WTC11 (cell line): Measurements from ENCODE around the gene C2orf76. TPM values are rescaled to one million over a fixed set of nuclear protein-coding genes. Genes with fewer than 3 reads are reported as not detected.

Experiments
- ATAC-seq: fragments of 200-7000 bp; cut with Tn5 transposase; 2 replicates; pipeline ENCODE4 v1.10.0; 2021; ENCODE audit warnings: mild to moderate bottlenecking, moderate library complexity
- CTCF ChIA-PET: fragments of 300-600 bp; sonication (Branson Sonifier 250); formaldehyde crosslinking; loops from one replicate; lab custom pipeline; 2021; ENCODE audit warnings: antibody characterized with exemption; lab: Charles Lee
- POLR2A ChIA-PET: fragments of 350-600 bp; sonication (Branson Sonifier 250); formaldehyde crosslinking; loops from one replicate; lab custom pipeline; 2021; ENCODE audit warnings: antibody characterized with exemption; lab: Charles Lee
- DNase-seq: peaks from one replicate; pipeline ENCODE4 v3.0.0; 2021; ENCODE audit warnings: low spot score
- H3K27ac Mint-ChIP-seq: 2 replicates; pipeline ENCODE4 v1.8.0; 2021; ENCODE audit warnings: mixed read lengths
- H3K27me3 Mint-ChIP-seq: 2 replicates; pipeline ENCODE4 v1.8.0; 2021; ENCODE audit warnings: low read depth, mild to moderate bottlenecking, moderate library complexity, mixed read lengths
- H3K36me3 Mint-ChIP-seq: 2 replicates; pipeline ENCODE4 v1.8.0; 2021; ENCODE audit warnings: mixed read lengths
- H3K4me1 Mint-ChIP-seq: 2 replicates; pipeline ENCODE4 v1.8.0; 2022; ENCODE audit warnings: mixed read lengths
- H3K4me3 Mint-ChIP-seq: 2 replicates; pipeline ENCODE4 v1.8.0; 2021; ENCODE audit warnings: mild to moderate bottlenecking, moderate library complexity, mixed read lengths
- H3K9me3 Mint-ChIP-seq: 2 replicates; pipeline ENCODE4 v1.8.0; 2021; ENCODE audit warnings: mixed read lengths
- GTF2I ChIP-seq: fragments of 250-450 bp; sonication (Bioruptor Pico); conservative IDR thresholded peaks from 2 replicates; pipeline ENCODE4 v1.4.0; 2021; ENCODE audit warnings: mild to moderate bottlenecking
- HMGA2 ChIP-seq: fragments of 250-450 bp; sonication (Bioruptor Pico); IDR thresholded peaks from 2 replicates; pipeline ENCODE4 v1.4.0; 2021; ENCODE audit warnings: mild to moderate bottlenecking, moderate library complexity
- MXD4 ChIP-seq: fragments of 250-450 bp; sonication (Bioruptor Pico); IDR thresholded peaks from 2 replicates; pipeline ENCODE4 v1.8.0; 2021; ENCODE audit warnings: mild to moderate bottlenecking, moderate library complexity, borderline replicate concordance
- SMAD3 ChIP-seq: sonication (generic); formaldehyde crosslinking; IDR thresholded peaks from 2 replicates; pipeline ENCODE4 v1.8.0; 2022; ENCODE audit warnings: missing genetic modification reagents, mild to moderate bottlenecking, borderline replicate concordance
- SOX15 ChIP-seq: fragments of 250-450 bp; sonication (Bioruptor Pico); IDR thresholded peaks from 2 replicates; pipeline ENCODE4 v1.9.0; 2021; ENCODE audit warnings: mild to moderate bottlenecking
- TCF7 ChIP-seq: sonication (generic); formaldehyde crosslinking; IDR thresholded peaks from 2 replicates; pipeline ENCODE4 v1.8.0; 2022; ENCODE audit warnings: mild to moderate bottlenecking, low read depth, missing genetic modification reagents, moderate library complexity
- TEAD4 ChIP-seq: sonication (generic); formaldehyde crosslinking; IDR thresholded peaks from 2 replicates; pipeline ENCODE4 v1.8.0; 2022; ENCODE audit warnings: mild to moderate bottlenecking, missing genetic modification reagents
- ZBTB21 ChIP-seq: sonication (generic); formaldehyde crosslinking; IDR thresholded peaks from 2 replicates; pipeline ENCODE4 v1.8.1; 2023; ENCODE audit warnings: mild to moderate bottlenecking, missing genetic modification reagents, borderline replicate concordance
- ZNF138 ChIP-seq: sonication (generic); formaldehyde crosslinking; conservative IDR thresholded peaks from 2 replicates; pipeline ENCODE4 v1.8.1; 2022; ENCODE audit warnings: mild to moderate bottlenecking, moderate library complexity, missing genetic modification reagents
- ZNF317 ChIP-seq: sonication (generic); formaldehyde crosslinking; IDR thresholded peaks from 2 replicates; pipeline ENCODE4 v1.8.1; 2023; ENCODE audit warnings: low read depth, mild to moderate bottlenecking, moderate library complexity, missing genetic modification reagents, borderline replicate concordance
- ZNF423 ChIP-seq: fragments of 250-450 bp; sonication (Bioruptor Pico); IDR thresholded peaks from 2 replicates; pipeline ENCODE4 v2.1.2; 2022; ENCODE audit warnings: mild to moderate bottlenecking, moderate library complexity
- total RNA-seq: library from RNA; stranded (reverse); gene quantifications from 3 replicates; pipeline ENCODE4 v1.2.3, GENCODE V29; 2021
- TF ChIP-seq, protein P1 (sequence below): fragments of 250-450 bp; sonication (Bioruptor Pico); IDR thresholded peaks from 2 replicates; pipeline ENCODE4 v1.9.0; 2021; ENCODE audit warnings: mild to moderate bottlenecking
- TF ChIP-seq, protein P2 (sequence below): sonication (generic); formaldehyde crosslinking; IDR thresholded peaks from 2 replicates; pipeline ENCODE4 v1.8.1; 2022; ENCODE audit warnings: low read depth, mild to moderate bottlenecking, moderate library complexity, missing genetic modification reagents, borderline replicate concordance
- TF ChIP-seq, protein P3 (sequence below): fragments of 200-600 bp; IDR thresholded peaks from 2 replicates; pipeline ENCODE4 v1.8.0; 2022; ENCODE audit warnings: antibody characterized with exemption
- TF ChIP-seq, protein P4 (sequence below): sonication (generic); formaldehyde crosslinking; IDR thresholded peaks from 2 replicates; pipeline ENCODE4 v1.8.0; 2023; ENCODE audit warnings: mild to moderate bottlenecking, missing genetic modification reagents
- TF ChIP-seq, protein P5 (sequence below): fragments of 250-450 bp; sonication (Bioruptor Pico); IDR thresholded peaks from 2 replicates; pipeline ENCODE4 v1.9.0; 2021; ENCODE audit warnings: mild to moderate bottlenecking, borderline replicate concordance
- TF ChIP-seq, protein P6 (sequence below): fragments of 250-450 bp; sonication (Bioruptor Pico); IDR thresholded peaks from 2 replicates; pipeline ENCODE4 v1.8.0; 2021; ENCODE audit warnings: mild to moderate bottlenecking
- TF ChIP-seq, protein P7 (sequence below): sonication (generic); formaldehyde crosslinking; IDR thresholded peaks from 2 replicates; pipeline ENCODE4 v1.8.1; 2022; ENCODE audit warnings: mild to moderate bottlenecking, missing genetic modification reagents, moderate library complexity, borderline replicate concordance

The C2orf76 gene
- total RNA-seq, 1 experiment from 2014 or later, result 4.4 TPM

DNA sequence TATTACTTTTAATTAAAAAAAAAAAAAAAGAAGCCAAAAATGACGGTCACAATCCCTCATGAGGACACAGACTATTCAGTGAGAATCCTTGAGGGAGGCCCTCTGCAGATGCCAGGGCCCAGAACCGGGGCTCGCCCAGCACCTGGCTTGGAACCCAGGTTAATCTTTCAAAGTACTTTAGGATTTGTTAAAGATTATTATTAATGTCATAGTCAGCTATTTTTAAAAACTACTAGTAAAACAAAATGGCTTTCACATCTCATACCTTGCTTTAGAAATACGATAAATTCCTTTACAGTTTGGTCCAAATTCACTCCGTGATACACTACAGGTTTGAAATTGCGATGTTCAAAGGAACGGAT lies 27.1 kb downstream of the C2orf76 start:
- CTCF ChIA-PET, result no interaction called here
- POLR2A ChIA-PET, result no interaction called here
- no peaks in the 10 kb centered on the region for H3K4me1 Mint-ChIP-seq
- ATAC-seq (no peak), DNase-seq (no peak)
- no peaks in the 10 kb centered on the region for H3K27me3 Mint-ChIP-seq
- no peaks in the 10 kb centered on the region for H3K9me3 Mint-ChIP-seq
- H3K36me3 Mint-ChIP-seq, result no peaks in the 10 kb centered on the region
- no peak overlapping the region for H3K27ac Mint-ChIP-seq
- H3K4me3 Mint-ChIP-seq, result no peak overlapping the region
- TF ChIP-seq, protein P1, sequence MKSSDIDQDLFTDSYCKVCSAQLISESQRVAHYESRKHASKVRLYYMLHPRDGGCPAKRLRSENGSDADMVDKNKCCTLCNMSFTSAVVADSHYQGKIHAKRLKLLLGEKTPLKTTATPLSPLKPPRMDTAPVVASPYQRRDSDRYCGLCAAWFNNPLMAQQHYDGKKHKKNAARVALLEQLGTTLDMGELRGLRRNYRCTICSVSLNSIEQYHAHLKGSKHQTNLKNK, result no peak
- TF ChIP-seq, protein P2, sequence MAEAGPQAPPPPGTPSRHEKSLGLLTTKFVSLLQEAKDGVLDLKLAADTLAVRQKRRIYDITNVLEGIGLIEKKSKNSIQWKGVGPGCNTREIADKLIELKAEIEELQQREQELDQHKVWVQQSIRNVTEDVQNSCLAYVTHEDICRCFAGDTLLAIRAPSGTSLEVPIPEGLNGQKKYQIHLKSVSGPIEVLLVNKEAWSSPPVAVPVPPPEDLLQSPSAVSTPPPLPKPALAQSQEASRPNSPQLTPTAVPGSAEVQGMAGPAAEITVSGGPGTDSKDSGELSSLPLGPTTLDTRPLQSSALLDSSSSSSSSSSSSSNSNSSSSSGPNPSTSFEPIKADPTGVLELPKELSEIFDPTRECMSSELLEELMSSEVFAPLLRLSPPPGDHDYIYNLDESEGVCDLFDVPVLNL (CRISPR knock-in tag), result no peak
- TF ChIP-seq ZNF138, result no peak
- TF ChIP-seq, protein P3, sequence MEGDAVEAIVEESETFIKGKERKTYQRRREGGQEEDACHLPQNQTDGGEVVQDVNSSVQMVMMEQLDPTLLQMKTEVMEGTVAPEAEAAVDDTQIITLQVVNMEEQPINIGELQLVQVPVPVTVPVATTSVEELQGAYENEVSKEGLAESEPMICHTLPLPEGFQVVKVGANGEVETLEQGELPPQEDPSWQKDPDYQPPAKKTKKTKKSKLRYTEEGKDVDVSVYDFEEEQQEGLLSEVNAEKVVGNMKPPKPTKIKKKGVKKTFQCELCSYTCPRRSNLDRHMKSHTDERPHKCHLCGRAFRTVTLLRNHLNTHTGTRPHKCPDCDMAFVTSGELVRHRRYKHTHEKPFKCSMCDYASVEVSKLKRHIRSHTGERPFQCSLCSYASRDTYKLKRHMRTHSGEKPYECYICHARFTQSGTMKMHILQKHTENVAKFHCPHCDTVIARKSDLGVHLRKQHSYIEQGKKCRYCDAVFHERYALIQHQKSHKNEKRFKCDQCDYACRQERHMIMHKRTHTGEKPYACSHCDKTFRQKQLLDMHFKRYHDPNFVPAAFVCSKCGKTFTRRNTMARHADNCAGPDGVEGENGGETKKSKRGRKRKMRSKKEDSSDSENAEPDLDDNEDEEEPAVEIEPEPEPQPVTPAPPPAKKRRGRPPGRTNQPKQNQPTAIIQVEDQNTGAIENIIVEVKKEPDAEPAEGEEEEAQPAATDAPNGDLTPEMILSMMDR, result no peak
- TF ChIP-seq, protein P4, sequence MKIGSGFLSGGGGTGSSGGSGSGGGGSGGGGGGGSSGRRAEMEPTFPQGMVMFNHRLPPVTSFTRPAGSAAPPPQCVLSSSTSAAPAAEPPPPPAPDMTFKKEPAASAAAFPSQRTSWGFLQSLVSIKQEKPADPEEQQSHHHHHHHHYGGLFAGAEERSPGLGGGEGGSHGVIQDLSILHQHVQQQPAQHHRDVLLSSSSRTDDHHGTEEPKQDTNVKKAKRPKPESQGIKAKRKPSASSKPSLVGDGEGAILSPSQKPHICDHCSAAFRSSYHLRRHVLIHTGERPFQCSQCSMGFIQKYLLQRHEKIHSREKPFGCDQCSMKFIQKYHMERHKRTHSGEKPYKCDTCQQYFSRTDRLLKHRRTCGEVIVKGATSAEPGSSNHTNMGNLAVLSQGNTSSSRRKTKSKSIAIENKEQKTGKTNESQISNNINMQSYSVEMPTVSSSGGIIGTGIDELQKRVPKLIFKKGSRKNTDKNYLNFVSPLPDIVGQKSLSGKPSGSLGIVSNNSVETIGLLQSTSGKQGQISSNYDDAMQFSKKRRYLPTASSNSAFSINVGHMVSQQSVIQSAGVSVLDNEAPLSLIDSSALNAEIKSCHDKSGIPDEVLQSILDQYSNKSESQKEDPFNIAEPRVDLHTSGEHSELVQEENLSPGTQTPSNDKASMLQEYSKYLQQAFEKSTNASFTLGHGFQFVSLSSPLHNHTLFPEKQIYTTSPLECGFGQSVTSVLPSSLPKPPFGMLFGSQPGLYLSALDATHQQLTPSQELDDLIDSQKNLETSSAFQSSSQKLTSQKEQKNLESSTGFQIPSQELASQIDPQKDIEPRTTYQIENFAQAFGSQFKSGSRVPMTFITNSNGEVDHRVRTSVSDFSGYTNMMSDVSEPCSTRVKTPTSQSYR (CRISPR knock-in tag), result no peak

DNA sequence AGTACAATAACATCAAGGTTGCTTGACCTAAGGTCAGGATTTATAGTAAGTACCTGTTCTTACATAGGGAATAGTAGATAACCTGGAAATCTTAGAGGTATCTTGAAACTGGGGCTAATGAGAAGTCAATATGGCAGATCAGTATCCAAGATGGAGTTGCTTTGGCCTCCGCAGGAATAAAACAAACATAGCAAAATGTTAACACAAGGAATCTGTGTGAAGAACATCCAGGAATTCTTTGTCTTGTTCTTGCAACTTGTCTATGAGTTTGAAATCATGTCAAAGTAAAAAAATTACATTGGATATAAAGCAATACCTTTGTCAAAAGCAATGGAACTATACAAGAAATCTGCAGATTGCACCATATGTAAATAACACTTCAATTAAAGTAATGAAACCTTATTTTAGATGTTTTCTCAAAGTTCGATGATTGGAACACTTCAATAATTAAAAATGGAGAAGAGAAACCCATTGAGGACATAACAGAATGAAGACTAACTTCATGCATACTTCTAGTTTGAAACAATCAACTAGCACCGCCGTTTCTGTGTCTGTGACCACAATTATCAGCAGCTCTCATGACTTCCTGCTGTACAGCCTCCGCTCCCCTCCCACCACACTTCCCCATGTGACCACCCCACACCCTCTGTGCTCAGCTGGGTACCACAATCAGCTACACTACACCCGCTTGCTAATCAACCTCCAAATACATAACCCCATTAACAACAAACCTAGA lies 27.6 kb downstream of the C2orf76 start:
- ChIA-PET CTCF (no interaction called here), POLR2A (no interaction called here)
- ATAC-seq (no peak), DNase-seq (no peak)
- Mint-ChIP-seq H3K4me1 (no peaks in the 10 kb centered on the region), H3K9me3 (no peaks in the 10 kb centered on the region), H3K4me3 (no peak overlapping the region), H3K36me3 (no peaks in the 10 kb centered on the region), H3K27me3 (no peaks in the 10 kb centered on the region), H3K27ac (no peak overlapping the region)
- no peak for TF ChIP-seq TEAD4 (CRISPR knock-in tag)
- no peak for TF ChIP-seq ZNF138
- no peak for TF ChIP-seq TCF7 (CRISPR knock-in tag)
- TF ChIP-seq, protein P4 (CRISPR knock-in tag), result no peak
- TF ChIP-seq, protein P5, sequence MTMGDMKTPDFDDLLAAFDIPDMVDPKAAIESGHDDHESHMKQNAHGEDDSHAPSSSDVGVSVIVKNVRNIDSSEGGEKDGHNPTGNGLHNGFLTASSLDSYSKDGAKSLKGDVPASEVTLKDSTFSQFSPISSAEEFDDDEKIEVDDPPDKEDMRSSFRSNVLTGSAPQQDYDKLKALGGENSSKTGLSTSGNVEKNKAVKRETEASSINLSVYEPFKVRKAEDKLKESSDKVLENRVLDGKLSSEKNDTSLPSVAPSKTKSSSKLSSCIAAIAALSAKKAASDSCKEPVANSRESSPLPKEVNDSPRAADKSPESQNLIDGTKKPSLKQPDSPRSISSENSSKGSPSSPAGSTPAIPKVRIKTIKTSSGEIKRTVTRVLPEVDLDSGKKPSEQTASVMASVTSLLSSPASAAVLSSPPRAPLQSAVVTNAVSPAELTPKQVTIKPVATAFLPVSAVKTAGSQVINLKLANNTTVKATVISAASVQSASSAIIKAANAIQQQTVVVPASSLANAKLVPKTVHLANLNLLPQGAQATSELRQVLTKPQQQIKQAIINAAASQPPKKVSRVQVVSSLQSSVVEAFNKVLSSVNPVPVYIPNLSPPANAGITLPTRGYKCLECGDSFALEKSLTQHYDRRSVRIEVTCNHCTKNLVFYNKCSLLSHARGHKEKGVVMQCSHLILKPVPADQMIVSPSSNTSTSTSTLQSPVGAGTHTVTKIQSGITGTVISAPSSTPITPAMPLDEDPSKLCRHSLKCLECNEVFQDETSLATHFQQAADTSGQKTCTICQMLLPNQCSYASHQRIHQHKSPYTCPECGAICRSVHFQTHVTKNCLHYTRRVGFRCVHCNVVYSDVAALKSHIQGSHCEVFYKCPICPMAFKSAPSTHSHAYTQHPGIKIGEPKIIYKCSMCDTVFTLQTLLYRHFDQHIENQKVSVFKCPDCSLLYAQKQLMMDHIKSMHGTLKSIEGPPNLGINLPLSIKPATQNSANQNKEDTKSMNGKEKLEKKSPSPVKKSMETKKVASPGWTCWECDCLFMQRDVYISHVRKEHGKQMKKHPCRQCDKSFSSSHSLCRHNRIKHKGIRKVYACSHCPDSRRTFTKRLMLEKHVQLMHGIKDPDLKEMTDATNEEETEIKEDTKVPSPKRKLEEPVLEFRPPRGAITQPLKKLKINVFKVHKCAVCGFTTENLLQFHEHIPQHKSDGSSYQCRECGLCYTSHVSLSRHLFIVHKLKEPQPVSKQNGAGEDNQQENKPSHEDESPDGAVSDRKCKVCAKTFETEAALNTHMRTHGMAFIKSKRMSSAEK, result no peak
- TF ChIP-seq, protein P6, sequence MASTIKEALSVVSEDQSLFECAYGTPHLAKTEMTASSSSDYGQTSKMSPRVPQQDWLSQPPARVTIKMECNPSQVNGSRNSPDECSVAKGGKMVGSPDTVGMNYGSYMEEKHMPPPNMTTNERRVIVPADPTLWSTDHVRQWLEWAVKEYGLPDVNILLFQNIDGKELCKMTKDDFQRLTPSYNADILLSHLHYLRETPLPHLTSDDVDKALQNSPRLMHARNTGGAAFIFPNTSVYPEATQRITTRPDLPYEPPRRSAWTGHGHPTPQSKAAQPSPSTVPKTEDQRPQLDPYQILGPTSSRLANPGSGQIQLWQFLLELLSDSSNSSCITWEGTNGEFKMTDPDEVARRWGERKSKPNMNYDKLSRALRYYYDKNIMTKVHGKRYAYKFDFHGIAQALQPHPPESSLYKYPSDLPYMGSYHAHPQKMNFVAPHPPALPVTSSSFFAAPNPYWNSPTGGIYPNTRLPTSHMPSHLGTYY (CRISPR knock-in tag), result no peak
- TF ChIP-seq HMGA2, result no peak
- no peak for TF ChIP-seq SMAD3 (CRISPR knock-in tag)
- TF ChIP-seq ZBTB21 (CRISPR knock-in tag), result no peak
- TF ChIP-seq ZNF317, result no peak
- TF ChIP-seq GTF2I, result no peak
- no peak for TF ChIP-seq SOX15
- TF ChIP-seq MXD4 (CRISPR knock-in tag), result no peak
- no peak for TF ChIP-seq ZNF423
- TF ChIP-seq, protein P7, sequence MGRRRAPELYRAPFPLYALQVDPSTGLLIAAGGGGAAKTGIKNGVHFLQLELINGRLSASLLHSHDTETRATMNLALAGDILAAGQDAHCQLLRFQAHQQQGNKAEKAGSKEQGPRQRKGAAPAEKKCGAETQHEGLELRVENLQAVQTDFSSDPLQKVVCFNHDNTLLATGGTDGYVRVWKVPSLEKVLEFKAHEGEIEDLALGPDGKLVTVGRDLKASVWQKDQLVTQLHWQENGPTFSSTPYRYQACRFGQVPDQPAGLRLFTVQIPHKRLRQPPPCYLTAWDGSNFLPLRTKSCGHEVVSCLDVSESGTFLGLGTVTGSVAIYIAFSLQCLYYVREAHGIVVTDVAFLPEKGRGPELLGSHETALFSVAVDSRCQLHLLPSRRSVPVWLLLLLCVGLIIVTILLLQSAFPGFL (CRISPR knock-in tag), result no peak
